CD14-positive monocyte (primary cell): ENCODE data around the gene MAP6. TPM values are rescaled to one million over a fixed set of nuclear protein-coding genes. Genes with fewer than 3 reads are reported as not detected.

ENCODE experiments used
- DNase-seq, 3 donors: peaks; one replicate each; pipeline ENCODE4 v3.0.0-alpha.2; 2011 to 2022
- H2AFZ ChIP-seq: 2 replicates; pipeline ENCODE4 v1.6.0; 2012; ENCODE audit warnings: mild to moderate bottlenecking, low read depth, low read length, inconsistent platforms; ENCODE audit not compliant: insufficient read depth, poor library complexity, severe bottlenecking
- H3K27ac ChIP-seq, 2 donors: 1 replicate in 1 of 2; 2 replicates in 1 of 2; pipeline ENCODE4 v1.5.1; 2012 to 2013; ENCODE audit warnings: low read length in 2 of 2, control low read depth in 1 of 2, inconsistent platforms in 1 of 2, low read depth in 1 of 2, mild to moderate bottlenecking in 1 of 2
- H3K27me3 ChIP-seq, 2 donors: one replicate each; pipeline versions ENCODE4 v1.6.0 to v1.6.1; 2011 to 2013; ENCODE audit warnings: low read length in 2 of 2; ENCODE audit not compliant: control insufficient read depth in 2 of 2, insufficient read depth in 2 of 2
- H3K36me3 ChIP-seq, 2 donors: replicated peaks in 1 of 2; 1 replicate in 1 of 2; 2 replicates in 1 of 2; pipeline versions ENCODE4 v1.5.1 to v1.6.1; 2012 to 2013; ENCODE audit warnings: low read length in 2 of 2, control low read depth in 1 of 2, inconsistent platforms in 1 of 2, mild to moderate bottlenecking in 1 of 2; ENCODE audit not compliant: insufficient read depth in 2 of 2, control insufficient read depth in 1 of 2
- H3K4me1 ChIP-seq, 2 donors: 1 replicate in 1 of 2; 2 replicates in 1 of 2; pipeline versions ENCODE4 v1.5.1 to v1.6.1; 2012 to 2013; ENCODE audit warnings: low read length in 2 of 2, control low read depth in 1 of 2, inconsistent platforms in 1 of 2, mild to moderate bottlenecking in 1 of 2, moderate library complexity in 1 of 2; ENCODE audit not compliant: insufficient read depth in 2 of 2, control insufficient read depth in 1 of 2
- H3K4me2 ChIP-seq: replicated peaks from 2 replicates; pipeline ENCODE3; 2012; ENCODE audit warnings: low read length, moderate library complexity, mild to moderate bottlenecking; ENCODE audit not compliant: poor library complexity, severe bottlenecking; ENCODE audit errors: extremely low read depth
- H3K4me3 ChIP-seq, 3 experiments: fragments of 200-600 bp in 1 of 3; sonication (generic) in 1 of 3; replicated peaks in 1 of 3; 1 replicate in 2 of 3; 2 replicates in 1 of 3; pipeline ENCODE4 v1.5.1; 2011 to 2013; ENCODE audit warnings: low read length in 3 of 3, mild to moderate bottlenecking in 3 of 3, control low read depth in 2 of 3, low read depth in 2 of 3, inconsistent platforms in 1 of 3, moderate library complexity in 1 of 3
- H3K79me2 ChIP-seq: 2 replicates; pipeline ENCODE4 v1.6.0; 2012; ENCODE audit warnings: mild to moderate bottlenecking, control low read depth, inconsistent platforms, low read length, moderate library complexity; ENCODE audit not compliant: insufficient read depth
- H3K9ac ChIP-seq: 2 replicates; pipeline ENCODE4 v1.6.0; 2017; ENCODE audit warnings: low read length, mild to moderate bottlenecking; ENCODE audit not compliant: insufficient read depth, poor library complexity, severe bottlenecking
- H3K9me3 ChIP-seq, 2 donors: replicated peaks in 1 of 2; 1 replicate in 1 of 2; 2 replicates in 1 of 2; pipeline versions ENCODE4 v1.5.1 to v1.6.1; 2012 to 2013; ENCODE audit warnings: low read length in 2 of 2, control low read depth in 1 of 2; ENCODE audit not compliant: control insufficient read depth in 1 of 2, insufficient read depth in 1 of 2
- H4K20me1 ChIP-seq: 2 replicates; pipeline ENCODE4 v1.6.0; 2012; ENCODE audit warnings: mild to moderate bottlenecking, low read length, control low read depth, moderate library complexity; ENCODE audit not compliant: insufficient read depth
- H3K27ac Mint-ChIP-seq, 7 donors: one replicate each; pipeline ENCODE4 v1.8.0; 2020; ENCODE audit warnings: mild to moderate bottlenecking in 7 of 7, mixed read lengths in 7 of 7, moderate library complexity in 6 of 7, inconsistent platforms in 2 of 7
- H3K27me3 Mint-ChIP-seq, 3 donors: one replicate each; pipeline ENCODE4 v1.8.0; 2021 to 2022; ENCODE audit warnings: low read depth in 3 of 3, mild to moderate bottlenecking in 3 of 3, mixed read lengths in 3 of 3, moderate library complexity in 3 of 3, inconsistent platforms in 1 of 3
- H3K36me3 Mint-ChIP-seq, 2 donors: one replicate each; pipeline ENCODE4 v1.8.0; 2020; ENCODE audit warnings: mixed read lengths in 2 of 2, inconsistent platforms in 1 of 2, mild to moderate bottlenecking in 1 of 2
- H3K4me1 Mint-ChIP-seq: one replicate; pipeline ENCODE4 v1.8.0; 2020; ENCODE audit warnings: mild to moderate bottlenecking, mixed read lengths
- H3K4me3 Mint-ChIP-seq, 2 donors: one replicate each; pipeline ENCODE4 v1.8.0; 2020; ENCODE audit warnings: mild to moderate bottlenecking in 2 of 2, mixed read lengths in 2 of 2, moderate library complexity in 1 of 2
- H3K9me3 Mint-ChIP-seq, 7 donors: one replicate each; pipeline ENCODE4 v1.8.0; 2020 to 2022; ENCODE audit warnings: mixed read lengths in 7 of 7, mild to moderate bottlenecking in 6 of 7, moderate library complexity in 6 of 7, inconsistent platforms in 2 of 7
- WGBS: methylation state at CpG from one replicate; pipeline ENCODE4 v1.1.5; 2013; ENCODE audit warnings: missing lambda C conversion rate; ENCODE audit not compliant: insufficient coverage; 5-methylcytosine and 5-hydroxymethylcytosine counted together
- intact Hi-C, 2 donors: fragments of 100-400 bp; cut with micrococcal nuclease; formaldehyde crosslinking; loops; one replicate each; pipeline versions ENCODE4 v1.15.0 to v1.15.1; 2023
- polyA plus RNA-seq, 3 donors: library from polyadenylated mRNA; depleted of rRNA in 1 of 3; unstranded in 2 of 3; stranded (reverse) in 1 of 3; fragments of 300-500 nt in 2 of 3; fragments of >200 nt in 1 of 3; fragmentation: Illumina TruSeq in 2 of 3; gene quantifications; 1 replicate in 2 of 3; 2 replicates in 1 of 3; pipeline ENCODE4 v1.2.3, GENCODE V29; 2012 to 2021
- TF ChIP-seq, protein P1 (sequence below): fragments of 200-600 bp; IDR thresholded peaks from one replicate; pipeline ENCODE4 v1.8.0; 2022; ENCODE audit warnings: antibody characterized with exemption, mild to moderate bottlenecking

The MAP6 gene
- polyA plus RNA-seq, 3 donors: not detected

DNA sequence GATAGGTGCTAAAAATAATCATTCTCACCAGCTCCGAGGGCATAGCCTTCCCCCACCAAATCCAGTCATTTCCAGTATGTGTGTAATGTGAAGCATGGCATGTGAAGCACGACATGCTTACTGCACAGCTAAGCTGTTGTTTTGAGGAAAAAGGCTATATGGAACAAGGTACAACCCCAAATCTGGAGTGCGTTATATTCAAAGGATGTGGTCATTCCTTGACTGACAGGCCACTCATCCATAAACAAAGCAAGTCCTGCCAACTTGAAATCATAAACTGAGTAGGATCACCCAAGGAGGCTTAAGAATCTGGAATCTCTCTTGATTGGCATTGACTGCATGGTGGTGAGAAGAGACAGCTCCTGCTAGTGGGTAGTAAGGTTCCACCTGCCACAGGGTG lies 3.7 kb downstream of the MAP6 start:
- Histone ChIP-seq H3K4me1 (peaks cover 13 to 21% of the 10 kb centered on the region in 2 donors), H3K9me3 (peaks cover 0 to 20% of the 10 kb centered on the region in 2 donors), H4K20me1 (no peaks in the 10 kb centered on the region), H3K27ac (no peak overlapping the region), H3K27me3 (peaks cover 76 to 90% of the 10 kb centered on the region in 2 donors), H3K36me3 (no peaks in the 10 kb centered on the region), H2AFZ (no peak overlapping the region), H3K4me3 (no peak overlapping the region), H3K4me2 (no peak overlapping the region), H3K79me2 (no peaks in the 10 kb centered on the region), H3K9ac (no peak overlapping the region)
- intact Hi-C loops: no loop called here
- DNase-seq: no peak
- TF ChIP-seq, protein P1, sequence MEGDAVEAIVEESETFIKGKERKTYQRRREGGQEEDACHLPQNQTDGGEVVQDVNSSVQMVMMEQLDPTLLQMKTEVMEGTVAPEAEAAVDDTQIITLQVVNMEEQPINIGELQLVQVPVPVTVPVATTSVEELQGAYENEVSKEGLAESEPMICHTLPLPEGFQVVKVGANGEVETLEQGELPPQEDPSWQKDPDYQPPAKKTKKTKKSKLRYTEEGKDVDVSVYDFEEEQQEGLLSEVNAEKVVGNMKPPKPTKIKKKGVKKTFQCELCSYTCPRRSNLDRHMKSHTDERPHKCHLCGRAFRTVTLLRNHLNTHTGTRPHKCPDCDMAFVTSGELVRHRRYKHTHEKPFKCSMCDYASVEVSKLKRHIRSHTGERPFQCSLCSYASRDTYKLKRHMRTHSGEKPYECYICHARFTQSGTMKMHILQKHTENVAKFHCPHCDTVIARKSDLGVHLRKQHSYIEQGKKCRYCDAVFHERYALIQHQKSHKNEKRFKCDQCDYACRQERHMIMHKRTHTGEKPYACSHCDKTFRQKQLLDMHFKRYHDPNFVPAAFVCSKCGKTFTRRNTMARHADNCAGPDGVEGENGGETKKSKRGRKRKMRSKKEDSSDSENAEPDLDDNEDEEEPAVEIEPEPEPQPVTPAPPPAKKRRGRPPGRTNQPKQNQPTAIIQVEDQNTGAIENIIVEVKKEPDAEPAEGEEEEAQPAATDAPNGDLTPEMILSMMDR: no peak
- Mint-ChIP-seq H3K9me3 (peaks cover 0 to 18% (median 10%) of the 10 kb centered on the region in 7 donors), H3K27me3 (peaks cover 61 to 75% (median 68%) of the 10 kb centered on the region in 3 donors), H3K4me1 (peaks cover 14% of the 10 kb centered on the region), H3K4me3 (peak overlapping the region in 1 of 2 donors; percentile 36), H3K36me3 (peaks cover 0 to 7% of the 10 kb centered on the region in 2 donors), H3K27ac (no peak overlapping the region)
- WGBS: no CpG with 5 or more reads among the region's 3 CpGs

DNA sequence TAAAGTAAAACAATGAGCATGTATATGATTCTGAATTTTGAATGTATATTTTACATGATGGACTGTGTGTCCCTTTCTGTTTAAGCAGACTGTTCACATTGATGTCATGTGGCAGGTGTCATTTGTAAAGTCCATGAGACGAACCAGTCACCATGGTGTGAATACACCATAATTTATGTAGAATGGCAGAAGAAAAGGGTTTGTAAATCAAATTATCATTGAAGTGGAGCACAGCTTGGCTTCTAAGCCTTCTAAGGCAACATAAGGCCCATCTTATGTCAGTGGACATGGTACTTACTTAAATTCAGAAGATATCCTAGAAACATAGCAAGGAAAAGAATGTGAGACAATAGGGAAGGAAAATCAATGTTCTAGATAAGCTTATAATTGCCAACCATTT lies 4.4 kb downstream of the MAP6 start:
- intact Hi-C loops: no loop called here
- peaks cover 54 to 69% (median 62%) of the 10 kb centered on the region in 3 donors for H3K27me3 Mint-ChIP-seq
- no peaks in the 10 kb centered on the region for H3K79me2 ChIP-seq
- no peak for DNase-seq
- no peak overlapping the region for H3K4me3 ChIP-seq
- no peaks in the 10 kb centered on the region for H4K20me1 ChIP-seq
- H3K9me3 Mint-ChIP-seq: peaks cover 0 to 17% (median 7%) of the 10 kb centered on the region in 7 donors
- WGBS: 100% methylated on average over 1 of the region's 1 CpG
- H3K27ac ChIP-seq: no peak overlapping the region
- H3K36me3 ChIP-seq: no peaks in the 10 kb centered on the region
- no peak overlapping the region for H2AFZ ChIP-seq
- no peak overlapping the region for H3K4me3 Mint-ChIP-seq
- H3K9ac ChIP-seq: no peak overlapping the region
- peaks cover 0 to 16% of the 10 kb centered on the region in 2 donors for H3K9me3 ChIP-seq
- H3K27ac Mint-ChIP-seq: no peak overlapping the region
- H3K4me1 ChIP-seq: peaks cover 13 to 21% of the 10 kb centered on the region in 2 donors
- peaks cover 14% of the 10 kb centered on the region for H3K4me1 Mint-ChIP-seq
- TF ChIP-seq, protein P1: no peak
- H3K27me3 ChIP-seq: peaks cover 69 to 85% of the 10 kb centered on the region in 2 donors
- H3K4me2 ChIP-seq: no peak overlapping the region
- H3K36me3 Mint-ChIP-seq: peaks cover 0 to 7% of the 10 kb centered on the region in 2 donors
